ENCODE data around the gene SUPT4H1.
A peak's percentile ranks its signal among the peaks of the same experiment; 100 is the strongest.

The SUPT4H1 gene

DNA sequence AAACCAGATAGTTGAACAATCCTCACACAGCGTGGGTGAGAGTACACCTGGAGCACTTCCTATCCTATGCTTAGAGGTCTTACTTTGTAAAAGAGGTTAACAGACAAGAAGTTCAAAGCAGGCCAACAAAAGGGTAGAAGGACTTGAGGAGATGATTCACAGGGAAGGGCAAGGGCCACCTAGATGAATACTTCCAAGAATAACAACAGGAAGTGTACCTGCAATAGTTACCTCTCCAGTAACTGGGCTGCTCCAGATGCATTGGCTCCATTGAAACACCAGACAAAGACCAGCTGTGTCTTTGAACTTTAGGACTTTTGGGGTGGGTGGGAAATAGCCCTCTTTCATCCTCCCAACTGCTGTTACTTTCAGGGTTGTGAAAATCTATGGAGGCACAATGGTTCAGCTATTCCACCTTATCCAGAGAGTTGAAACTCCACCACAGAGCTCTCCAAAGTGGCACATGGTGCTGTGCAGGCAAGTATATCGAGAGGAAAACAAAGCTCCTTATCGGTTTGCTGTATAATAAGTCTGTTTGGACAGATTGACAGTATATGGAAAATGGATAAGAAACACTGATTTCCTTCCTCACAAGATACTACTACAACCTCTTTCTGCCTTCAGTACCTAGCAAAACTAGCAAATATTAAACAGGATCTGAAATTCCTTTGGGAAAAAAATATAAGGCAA is 42.7 kb upstream of the SUPT4H1 start:
- H3K4me3 ChIP-seq (replicated peaks; ENCODE audit: low read depth, low read length) = no peak overlapping the region
- TF ChIP-seq, protein P1, sequence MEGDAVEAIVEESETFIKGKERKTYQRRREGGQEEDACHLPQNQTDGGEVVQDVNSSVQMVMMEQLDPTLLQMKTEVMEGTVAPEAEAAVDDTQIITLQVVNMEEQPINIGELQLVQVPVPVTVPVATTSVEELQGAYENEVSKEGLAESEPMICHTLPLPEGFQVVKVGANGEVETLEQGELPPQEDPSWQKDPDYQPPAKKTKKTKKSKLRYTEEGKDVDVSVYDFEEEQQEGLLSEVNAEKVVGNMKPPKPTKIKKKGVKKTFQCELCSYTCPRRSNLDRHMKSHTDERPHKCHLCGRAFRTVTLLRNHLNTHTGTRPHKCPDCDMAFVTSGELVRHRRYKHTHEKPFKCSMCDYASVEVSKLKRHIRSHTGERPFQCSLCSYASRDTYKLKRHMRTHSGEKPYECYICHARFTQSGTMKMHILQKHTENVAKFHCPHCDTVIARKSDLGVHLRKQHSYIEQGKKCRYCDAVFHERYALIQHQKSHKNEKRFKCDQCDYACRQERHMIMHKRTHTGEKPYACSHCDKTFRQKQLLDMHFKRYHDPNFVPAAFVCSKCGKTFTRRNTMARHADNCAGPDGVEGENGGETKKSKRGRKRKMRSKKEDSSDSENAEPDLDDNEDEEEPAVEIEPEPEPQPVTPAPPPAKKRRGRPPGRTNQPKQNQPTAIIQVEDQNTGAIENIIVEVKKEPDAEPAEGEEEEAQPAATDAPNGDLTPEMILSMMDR (IDR thresholded peaks at IDR 0.05; ENCODE audit: low read length, missing control alignments) = no peak
- DNase-seq (ENCODE audit: low read depth) = no peak

DNA sequence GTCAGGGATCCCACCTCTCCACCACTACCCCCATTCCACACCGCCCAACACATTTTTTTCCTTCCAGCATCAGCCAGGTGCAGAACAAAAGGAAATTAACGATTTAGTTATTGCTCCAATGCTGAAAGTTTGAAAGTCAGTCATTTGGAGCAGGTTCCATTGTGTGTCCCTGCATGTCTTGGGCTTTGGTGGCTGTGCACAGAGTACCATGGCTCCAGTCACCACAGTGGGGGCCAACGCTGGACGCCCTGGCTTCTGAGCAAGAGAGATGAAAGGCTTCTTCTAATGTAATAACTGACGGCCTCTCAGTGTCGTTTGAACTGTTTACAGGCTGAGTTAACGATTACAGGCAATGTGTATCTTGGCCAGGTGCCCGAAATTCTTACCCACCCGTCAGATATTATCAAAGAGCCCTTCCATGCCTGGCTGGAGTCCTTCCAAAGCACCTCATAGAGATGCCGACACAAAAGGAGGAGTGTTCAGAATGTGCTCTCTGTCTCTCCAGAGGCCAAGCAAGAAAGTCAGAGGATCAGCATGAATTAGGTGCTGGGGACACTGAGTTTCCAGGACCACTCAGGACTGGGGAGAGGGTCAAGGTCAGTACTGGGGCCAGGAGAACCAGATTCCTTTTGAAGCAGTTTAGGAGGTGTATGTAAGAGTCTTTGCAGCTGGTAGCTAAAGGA is 39.4 kb upstream of the SUPT4H1 start:
- DNase-seq (ENCODE audit: low read depth) = peak; percentile 69
- no peak overlapping the region for H3K4me3 ChIP-seq (replicated peaks; ENCODE audit: low read depth, low read length)
- TF ChIP-seq, protein P1 (IDR thresholded peaks at IDR 0.05; ENCODE audit: low read length, missing control alignments) = no peak

DNA sequence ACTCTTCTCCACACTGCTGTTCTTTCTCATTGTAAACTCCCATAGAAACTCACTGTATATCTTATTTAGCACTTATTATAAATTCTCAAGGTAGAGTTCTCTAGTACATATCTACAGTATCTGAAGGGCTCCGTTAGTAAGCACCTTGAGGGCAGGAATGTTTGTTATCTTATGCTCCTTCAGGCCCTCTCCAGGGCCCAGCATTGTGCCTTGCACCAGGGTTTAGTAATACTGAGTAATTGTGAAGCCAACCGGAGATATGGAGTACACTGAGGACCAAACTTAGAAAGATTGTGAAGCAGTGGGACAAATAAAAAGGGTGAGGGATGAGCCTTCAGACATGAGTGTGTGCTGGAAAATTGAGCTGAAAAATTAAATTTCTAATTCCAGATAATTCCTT is 38.9 kb upstream of the SUPT4H1 start:
- H3K4me3 ChIP-seq (replicated peaks; ENCODE audit: low read depth, low read length) = no peak overlapping the region
- TF ChIP-seq, protein P1 (IDR thresholded peaks at IDR 0.05; ENCODE audit: low read length, missing control alignments) = no peak
- DNase-seq (ENCODE audit: low read depth) = no peak

DNA sequence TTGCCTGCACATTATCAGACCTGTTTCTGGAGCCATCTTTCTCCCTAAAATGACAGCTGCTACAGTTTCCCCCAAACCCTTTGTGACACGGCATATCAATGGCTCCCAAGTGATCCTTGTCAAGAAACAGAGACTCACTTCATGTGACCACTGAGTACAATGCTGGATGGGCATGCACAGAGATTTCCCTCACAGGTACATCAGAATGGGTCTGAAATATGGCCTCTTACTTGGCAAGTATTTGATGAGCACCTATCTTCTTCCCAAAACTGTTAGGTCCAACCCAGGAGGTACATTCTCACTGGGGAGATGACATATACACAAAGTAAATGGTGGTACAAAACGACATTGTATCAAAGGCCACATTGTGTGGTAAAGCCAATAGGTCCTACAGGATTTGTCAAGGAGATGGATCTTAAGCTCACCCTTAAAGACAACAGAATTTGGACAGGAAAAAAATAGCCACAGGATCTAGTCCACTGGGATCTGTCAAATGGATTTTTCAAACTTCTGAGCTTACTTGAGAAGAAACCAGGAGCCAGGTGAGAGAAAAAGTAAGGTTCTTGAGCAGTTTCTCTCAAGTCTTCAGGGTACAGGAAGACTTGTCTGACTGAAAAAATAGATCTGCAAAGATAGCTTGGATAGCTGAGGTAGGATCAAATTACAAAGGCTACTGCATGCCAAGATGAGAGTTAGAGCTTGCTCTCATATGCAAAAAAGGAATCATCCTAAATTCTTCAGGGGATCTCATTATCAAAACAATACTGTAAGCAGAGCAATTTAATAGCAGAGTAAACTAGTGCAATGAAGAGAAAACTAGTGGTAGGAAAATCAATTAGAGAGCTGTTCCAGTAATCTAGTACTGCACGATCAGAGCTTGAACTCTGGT is 36.5 kb upstream of the SUPT4H1 start:
- no peak overlapping the region for H3K4me3 ChIP-seq (replicated peaks; ENCODE audit: low read depth, low read length)
- DNase-seq (ENCODE audit: low read depth) = no peak
- TF ChIP-seq, protein P1 (IDR thresholded peaks at IDR 0.05; ENCODE audit: low read length, missing control alignments) = no peak

DNA sequence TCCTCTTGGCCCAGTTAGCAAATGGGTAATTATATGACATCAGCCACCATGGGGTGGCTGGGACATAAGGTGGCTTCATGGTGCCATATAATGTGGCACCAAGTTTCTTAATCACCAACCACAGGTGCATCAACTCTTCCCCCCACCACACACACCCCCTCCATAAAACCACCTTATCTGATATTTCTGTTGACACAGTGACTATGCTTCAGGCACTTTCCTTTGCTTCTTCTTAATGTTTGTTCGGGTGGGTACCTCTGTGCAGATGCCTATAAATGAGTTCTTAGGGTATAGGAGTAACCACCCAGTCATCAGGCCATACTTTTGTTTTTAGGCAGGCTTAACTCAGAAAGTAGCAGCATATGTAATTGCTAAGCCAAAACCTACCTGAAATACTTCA is 35.8 kb upstream of the SUPT4H1 start:
- TF ChIP-seq, protein P1 (IDR thresholded peaks at IDR 0.05; ENCODE audit: low read length, missing control alignments) = no peak
- DNase-seq (ENCODE audit: low read depth) = no peak
- no peak overlapping the region for H3K4me3 ChIP-seq (replicated peaks; ENCODE audit: low read depth, low read length)

DNA sequence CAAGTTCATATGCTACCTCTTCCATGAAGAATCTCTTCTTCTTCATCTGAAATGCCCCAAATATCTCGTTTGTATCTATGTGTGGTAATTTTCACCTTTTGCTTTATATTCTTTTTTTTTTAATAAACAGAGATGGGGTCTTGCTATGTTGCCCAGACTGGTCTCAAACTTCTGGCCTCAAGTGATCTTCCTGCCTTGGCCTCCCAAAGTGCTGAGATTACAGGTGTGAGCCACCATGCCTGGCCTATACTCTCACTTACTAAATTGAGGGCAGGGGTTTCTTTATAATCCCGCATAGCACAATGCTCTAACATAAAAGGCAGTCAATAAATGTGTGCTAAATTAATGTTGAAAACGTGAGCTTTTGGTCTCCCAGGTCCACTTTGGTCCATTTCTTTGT is 34.7 kb upstream of the SUPT4H1 start:
- TF ChIP-seq, protein P1 (IDR thresholded peaks at IDR 0.05; ENCODE audit: low read length, missing control alignments) = no peak
- H3K4me3 ChIP-seq (replicated peaks; ENCODE audit: low read depth, low read length) = no peak overlapping the region
- DNase-seq (ENCODE audit: low read depth) = no peak
